Fibroblast of lung (primary cell): Measurements from ENCODE around the gene CDC16. TPM values are rescaled to one million over a fixed set of nuclear protein-coding genes. Genes with fewer than 3 reads are reported as not detected.

ENCODE experiments used
- DNase-seq, 2 donors: peaks; one replicate each; pipeline versions ENCODE4 v3.0.0 to v3.0.0-alpha.2; 2010; ENCODE audit warnings: low read depth in 2 of 2
- H2AFZ ChIP-seq: 2 replicates; pipeline ENCODE4 v1.5.1; 2012; ENCODE audit warnings: low read length, control low read depth, inconsistent platforms
- H3K27ac ChIP-seq: 2 replicates; pipeline ENCODE4 v1.5.1; 2011; ENCODE audit warnings: low read length, control low read depth; ENCODE audit not compliant: insufficient read depth
- H3K27me3 ChIP-seq: 2 replicates; pipeline ENCODE4 v1.5.1; 2011; ENCODE audit warnings: mild to moderate bottlenecking, low read length; ENCODE audit not compliant: control insufficient read depth, insufficient read depth
- H3K36me3 ChIP-seq: 2 replicates; pipeline ENCODE4 v1.5.1; 2011; ENCODE audit warnings: low read length; ENCODE audit not compliant: control insufficient read depth, insufficient read depth
- H3K4me1 ChIP-seq: 2 replicates; pipeline ENCODE4 v1.5.1; 2011; ENCODE audit warnings: low read length; ENCODE audit not compliant: control insufficient read depth, insufficient read depth; ENCODE audit errors: extremely low read depth
- H3K4me2 ChIP-seq: 2 replicates; pipeline ENCODE4 v1.5.1; 2011; ENCODE audit warnings: low read length, control low read depth; ENCODE audit not compliant: insufficient read depth; ENCODE audit errors: extremely low read depth
- H3K4me3 ChIP-seq, 4 experiments: fragments of 200-600 bp in 1 of 4; sonication (generic) in 1 of 4; replicated peaks in 1 of 4; 2 replicates each; pipeline ENCODE4 v1.5.1; 2011 to 2016; ENCODE audit warnings: low read length in 4 of 4, low read depth in 3 of 4, mild to moderate bottlenecking in 3 of 4, control low read depth in 2 of 4, inconsistent platforms in 1 of 4, mixed read lengths in 1 of 4; ENCODE audit not compliant: insufficient read depth in 1 of 4; ENCODE audit errors: control extremely low read depth in 1 of 4
- H3K79me2 ChIP-seq: 2 replicates; pipeline ENCODE4 v1.5.1; 2012; ENCODE audit warnings: mild to moderate bottlenecking, low read length, inconsistent platforms; ENCODE audit not compliant: control insufficient read depth, insufficient read depth
- H3K9ac ChIP-seq: 2 replicates; pipeline ENCODE4 v1.5.1; 2011; ENCODE audit warnings: mild to moderate bottlenecking, low read length, control low read depth; ENCODE audit not compliant: insufficient read depth
- H3K9me3 ChIP-seq: 2 replicates; pipeline ENCODE4 v1.5.1; 2012; ENCODE audit warnings: low read depth, low read length; ENCODE audit not compliant: control insufficient read depth, insufficient read depth
- H4K20me1 ChIP-seq: 2 replicates; pipeline ENCODE4 v1.5.1; 2011; ENCODE audit warnings: low read length; ENCODE audit not compliant: control insufficient read depth, insufficient read depth; ENCODE audit errors: extremely low read depth
- EZH2 ChIP-seq: IDR thresholded peaks from 2 replicates; pipeline ENCODE4 v1.5.1; 2012; ENCODE audit warnings: low read length, control low read depth, mild to moderate bottlenecking; ENCODE audit errors: missing control alignments
- polyA plus RNA-seq, 2 donors: library from polyadenylated mRNA; depleted of rRNA in 1 of 2; stranded (reverse) in 1 of 2; unstranded in 1 of 2; fragments of >200 nt; gene quantifications; 2 replicates each; pipeline ENCODE4 v1.2.1, GENCODE V29; 2011 to 2012; ENCODE audit warnings: missing spikeins in 1 of 2
- total RNA-seq: library from RNA; depleted of rRNA; stranded (reverse); fragments of >200 nt; gene quantifications from 2 replicates; pipeline ENCODE4 v1.2.1, GENCODE V29; 2014
- TF ChIP-seq, protein P1 (sequence below), 2 donors: IDR thresholded peaks in 1 of 2; conservative IDR thresholded peaks in 1 of 2; 1 replicate in 1 of 2; 2 replicates in 1 of 2; pipeline ENCODE4 v1.5.1; 2011 to 2012; ENCODE audit warnings: low read length in 2 of 2, control low read depth in 1 of 2, inconsistent platforms in 1 of 2, low read depth in 1 of 2, mild to moderate bottlenecking in 1 of 2

The CDC16 gene
- total and polyA plus RNA-seq, 2 donors (not counting 1 experiment from before 2014, with no cell fraction given): 52.2 to 101 TPM

DNA sequence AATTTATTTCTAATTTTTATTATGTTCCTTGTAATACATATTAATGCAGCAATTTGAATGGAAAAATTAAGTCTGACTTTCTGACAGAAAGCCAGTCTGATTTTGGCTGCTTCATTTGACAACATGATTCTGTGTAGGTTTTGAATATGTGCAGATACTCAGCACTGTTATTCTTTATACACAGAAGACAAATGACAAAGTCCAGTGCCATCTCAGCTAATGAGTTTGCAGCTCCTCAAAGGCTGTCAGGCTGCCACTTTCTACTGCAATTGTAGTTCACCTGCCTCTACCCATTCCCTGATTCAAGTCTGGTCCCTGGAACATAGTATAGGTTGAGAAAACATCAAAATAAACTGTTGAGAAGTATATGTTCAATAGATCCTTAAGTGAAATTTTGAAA, 76.7 kb downstream of the CDC16 start:
- no peak overlapping the region for H3K9ac ChIP-seq

DNA sequence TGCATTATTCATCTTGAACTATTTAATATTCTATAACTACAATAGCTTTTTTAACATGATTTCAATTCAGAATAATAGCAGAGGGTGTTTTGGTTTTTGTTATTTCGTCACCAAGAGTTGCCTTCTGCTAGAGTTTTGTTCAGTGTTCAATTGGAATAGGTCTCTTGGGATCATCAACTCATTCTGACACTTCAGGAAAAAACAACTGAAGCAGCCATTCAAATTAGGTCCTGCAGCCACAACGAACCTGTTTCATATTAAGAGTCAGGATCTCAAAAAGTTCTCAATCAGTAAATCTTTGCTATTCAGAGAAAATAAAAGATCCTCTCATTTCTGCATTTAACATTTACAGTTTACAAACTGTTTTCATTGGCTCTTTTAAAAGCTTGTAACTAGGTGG, 77.2 kb downstream of the CDC16 start:
- no peak for DNase-seq
- TF ChIP-seq EZH2: no peak
- TF ChIP-seq, protein P1, sequence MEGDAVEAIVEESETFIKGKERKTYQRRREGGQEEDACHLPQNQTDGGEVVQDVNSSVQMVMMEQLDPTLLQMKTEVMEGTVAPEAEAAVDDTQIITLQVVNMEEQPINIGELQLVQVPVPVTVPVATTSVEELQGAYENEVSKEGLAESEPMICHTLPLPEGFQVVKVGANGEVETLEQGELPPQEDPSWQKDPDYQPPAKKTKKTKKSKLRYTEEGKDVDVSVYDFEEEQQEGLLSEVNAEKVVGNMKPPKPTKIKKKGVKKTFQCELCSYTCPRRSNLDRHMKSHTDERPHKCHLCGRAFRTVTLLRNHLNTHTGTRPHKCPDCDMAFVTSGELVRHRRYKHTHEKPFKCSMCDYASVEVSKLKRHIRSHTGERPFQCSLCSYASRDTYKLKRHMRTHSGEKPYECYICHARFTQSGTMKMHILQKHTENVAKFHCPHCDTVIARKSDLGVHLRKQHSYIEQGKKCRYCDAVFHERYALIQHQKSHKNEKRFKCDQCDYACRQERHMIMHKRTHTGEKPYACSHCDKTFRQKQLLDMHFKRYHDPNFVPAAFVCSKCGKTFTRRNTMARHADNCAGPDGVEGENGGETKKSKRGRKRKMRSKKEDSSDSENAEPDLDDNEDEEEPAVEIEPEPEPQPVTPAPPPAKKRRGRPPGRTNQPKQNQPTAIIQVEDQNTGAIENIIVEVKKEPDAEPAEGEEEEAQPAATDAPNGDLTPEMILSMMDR (conservative IDR thresholded peaks at IDR 0.05 in 1 of 2, IDR thresholded peaks at IDR 0.05 in 1 of 2; ENCODE audit: low read depth in 1 of 2, low read length in 2 of 2): no peak
- no peaks in the 10 kb centered on the region for H3K36me3 ChIP-seq
- peaks cover 23% of the 10 kb centered on the region for H3K79me2 ChIP-seq
- H3K27me3 ChIP-seq: no peaks in the 10 kb centered on the region
- no peak overlapping the region for H3K27ac ChIP-seq
- no peak overlapping the region for H2AFZ ChIP-seq
- no peaks in the 10 kb centered on the region for H4K20me1 ChIP-seq
- H3K4me1 ChIP-seq: peaks cover 4% of the 10 kb centered on the region
- H3K9ac ChIP-seq: no peak overlapping the region
- no peak overlapping the region for H3K4me2 ChIP-seq
- no peaks in the 10 kb centered on the region for H3K9me3 ChIP-seq
- no peak overlapping the region for H3K4me3 ChIP-seq

More for the DNA sequence above, 76.7 kb downstream of the CDC16 start:
- DNase-seq: no peak
- Histone ChIP-seq H2AFZ (no peak overlapping the region), H3K36me3 (peaks cover 4% of the 10 kb centered on the region), H3K79me2 (peaks cover 18% of the 10 kb centered on the region), H3K27ac (no peak overlapping the region), H3K4me2 (no peak overlapping the region), H3K27me3 (no peaks in the 10 kb centered on the region), H3K4me3 (no peak overlapping the region), H3K4me1 (peaks cover 4% of the 10 kb centered on the region), H4K20me1 (no peaks in the 10 kb centered on the region), H3K9me3 (no peaks in the 10 kb centered on the region)
- TF ChIP-seq, protein P1 (conservative IDR thresholded peaks at IDR 0.05 in 1 of 2, IDR thresholded peaks at IDR 0.05 in 1 of 2; ENCODE audit: low read depth in 1 of 2, low read length in 2 of 2): no peak
- TF ChIP-seq EZH2: no peak

DNA sequence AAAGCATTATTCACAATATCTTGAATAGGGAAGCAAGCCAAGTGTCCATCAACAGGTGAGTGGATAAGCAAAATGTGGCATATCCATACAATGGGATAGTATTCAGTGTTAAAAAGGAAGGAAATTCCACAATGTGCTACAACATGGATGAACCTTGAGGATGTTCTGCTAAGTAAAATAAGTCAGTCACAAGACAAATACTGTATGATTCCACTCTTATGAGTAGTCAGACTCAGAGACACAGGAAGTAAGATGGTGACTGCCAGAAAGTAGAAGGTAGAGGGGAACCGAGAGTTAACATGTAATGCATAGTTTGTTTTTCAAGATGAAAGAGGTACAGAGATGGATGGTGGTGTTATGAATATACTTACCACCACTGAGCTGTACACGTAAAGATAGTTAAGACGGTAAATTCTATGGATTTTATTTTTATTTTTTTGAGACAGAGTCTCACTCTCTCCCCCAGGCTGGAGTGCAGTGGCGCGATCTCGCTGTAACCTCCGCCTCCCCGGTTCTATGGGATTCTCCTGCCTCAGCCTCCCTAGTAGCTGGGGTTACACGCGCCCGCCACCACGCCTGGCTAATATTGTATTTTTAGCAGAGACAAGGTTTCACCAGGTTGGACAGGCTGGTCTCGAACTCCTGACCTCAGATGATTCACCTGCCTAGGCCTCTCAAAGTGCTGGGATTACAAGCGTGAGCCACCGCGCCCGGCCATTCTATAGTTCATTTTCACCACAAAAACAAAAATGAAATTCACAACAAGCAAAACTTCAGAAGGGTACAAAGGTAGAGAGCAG, 78.6 kb downstream of the CDC16 start:
- Histone ChIP-seq H3K4me3 (peak overlapping the region; percentile 43 to 87 (median 68)), H4K20me1 (no peaks in the 10 kb centered on the region), H3K4me2 (peak overlapping the region; percentile 77), H3K36me3 (no peaks in the 10 kb centered on the region), H3K27me3 (no peaks in the 10 kb centered on the region), H3K9me3 (no peaks in the 10 kb centered on the region), H2AFZ (peak overlapping the region; percentile 72), H3K9ac (peak overlapping the region; percentile 91), H3K27ac (peak overlapping the region; percentile 79), H3K4me1 (peaks cover 6% of the 10 kb centered on the region), H3K79me2 (peaks cover 37% of the 10 kb centered on the region)
- peak in 1 of 2 donors; percentile 22 for DNase-seq
- TF ChIP-seq, protein P1 (conservative IDR thresholded peaks at IDR 0.05 in 1 of 2, IDR thresholded peaks at IDR 0.05 in 1 of 2; ENCODE audit: low read depth in 1 of 2, low read length in 2 of 2): no peak
- TF ChIP-seq EZH2: no peak
